ENCODE measurements around the gene LAPTM5.
A peak's percentile ranks its signal among the peaks of the same experiment; 100 is the strongest.
"Not testable (repeated sequence)": the region's sequence is repeated elsewhere in the genome, so short reads cannot be mapped to it uniquely, and the experiment has no call there.

Gene LAPTM5

DNA sequence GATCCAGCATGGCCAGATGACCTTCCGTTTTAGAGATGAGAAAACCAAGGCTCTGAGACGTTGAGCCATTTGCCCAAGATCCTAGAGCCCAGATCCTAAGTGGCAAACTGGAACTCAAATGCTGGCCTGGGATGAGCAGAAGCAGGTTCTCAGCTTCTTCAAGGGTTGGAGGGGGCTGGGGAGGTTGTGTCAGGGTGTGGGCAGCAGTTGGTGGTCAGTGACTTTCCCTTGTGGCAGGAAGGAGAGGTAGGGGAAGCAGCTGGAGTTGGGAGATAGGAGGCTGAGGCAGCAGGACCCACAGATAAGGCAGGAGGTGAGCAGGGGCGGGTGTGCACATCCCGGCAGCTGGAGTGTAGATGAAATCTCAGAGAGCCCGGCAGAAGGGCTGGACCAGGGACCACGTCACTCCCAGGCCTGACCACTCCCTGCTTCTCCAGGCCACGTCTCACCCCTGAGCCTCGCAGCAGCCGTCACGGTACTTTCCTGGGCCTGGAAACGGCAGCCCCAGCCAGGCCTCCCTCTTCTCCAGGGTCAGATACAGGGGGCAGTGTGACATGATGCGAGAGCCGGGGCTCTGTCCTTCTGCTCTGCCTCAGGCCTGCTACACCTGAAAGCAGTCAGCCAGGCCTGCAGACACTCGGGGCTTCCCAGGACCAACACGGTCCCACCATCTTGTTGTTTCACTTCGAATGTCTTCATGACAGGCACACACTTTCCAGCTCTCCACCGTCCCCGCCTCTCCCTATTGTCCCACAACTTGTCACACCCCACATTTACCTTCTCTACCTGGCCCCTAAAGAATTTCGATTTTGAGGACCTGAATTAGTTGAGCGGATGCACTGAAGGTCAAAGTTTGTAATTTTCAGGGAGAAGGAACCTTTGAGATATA lies 11.5 kb upstream of the LAPTM5 start:
- peak; percentile 41 for DNase-seq (ENCODE audit: low read depth)
- H3K4me3 ChIP-seq (ENCODE audit: low read depth, low read length), result no peak overlapping the region
- TF ChIP-seq, protein P1, sequence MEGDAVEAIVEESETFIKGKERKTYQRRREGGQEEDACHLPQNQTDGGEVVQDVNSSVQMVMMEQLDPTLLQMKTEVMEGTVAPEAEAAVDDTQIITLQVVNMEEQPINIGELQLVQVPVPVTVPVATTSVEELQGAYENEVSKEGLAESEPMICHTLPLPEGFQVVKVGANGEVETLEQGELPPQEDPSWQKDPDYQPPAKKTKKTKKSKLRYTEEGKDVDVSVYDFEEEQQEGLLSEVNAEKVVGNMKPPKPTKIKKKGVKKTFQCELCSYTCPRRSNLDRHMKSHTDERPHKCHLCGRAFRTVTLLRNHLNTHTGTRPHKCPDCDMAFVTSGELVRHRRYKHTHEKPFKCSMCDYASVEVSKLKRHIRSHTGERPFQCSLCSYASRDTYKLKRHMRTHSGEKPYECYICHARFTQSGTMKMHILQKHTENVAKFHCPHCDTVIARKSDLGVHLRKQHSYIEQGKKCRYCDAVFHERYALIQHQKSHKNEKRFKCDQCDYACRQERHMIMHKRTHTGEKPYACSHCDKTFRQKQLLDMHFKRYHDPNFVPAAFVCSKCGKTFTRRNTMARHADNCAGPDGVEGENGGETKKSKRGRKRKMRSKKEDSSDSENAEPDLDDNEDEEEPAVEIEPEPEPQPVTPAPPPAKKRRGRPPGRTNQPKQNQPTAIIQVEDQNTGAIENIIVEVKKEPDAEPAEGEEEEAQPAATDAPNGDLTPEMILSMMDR (IDR thresholded peaks at IDR 0.05; ENCODE audit: insufficient read depth, low read depth, low read length, missing control alignments), result no peak

DNA sequence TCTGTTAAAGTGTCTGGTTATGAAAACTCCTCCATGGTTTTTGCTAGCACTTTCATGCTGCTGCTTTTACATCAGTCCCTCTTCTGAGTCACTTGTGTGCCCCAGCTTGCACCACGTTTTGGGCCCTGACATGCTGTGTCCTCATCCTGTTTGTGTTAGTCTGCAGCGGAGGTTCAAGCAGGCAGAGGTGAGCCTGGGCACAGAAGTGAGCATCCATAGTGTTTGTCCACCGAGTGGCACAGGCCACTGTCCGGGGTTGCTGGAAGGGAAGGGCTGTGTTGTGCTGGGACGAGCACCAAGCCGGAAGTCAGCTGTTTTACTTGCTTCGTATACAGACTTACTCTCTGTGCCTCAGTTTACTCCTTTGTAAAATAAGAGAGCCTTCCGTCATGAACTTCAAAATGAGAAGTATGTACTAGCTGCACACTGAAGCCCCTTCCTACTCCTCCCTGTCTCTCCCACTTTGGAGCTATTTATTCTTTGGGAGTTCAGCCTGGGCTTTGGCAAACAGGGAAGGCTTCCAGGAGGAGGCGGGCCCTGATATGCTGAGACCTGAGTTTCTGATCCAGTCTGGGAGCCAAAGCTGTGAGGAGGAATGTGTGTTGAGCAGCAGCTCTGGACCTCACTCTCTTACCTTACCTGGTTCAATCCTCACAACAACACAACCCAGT lies 10.7 kb upstream of the LAPTM5 start:
- DNase-seq (ENCODE audit: low read depth), result no peak
- TF ChIP-seq, protein P1 (IDR thresholded peaks at IDR 0.05; ENCODE audit: insufficient read depth, low read depth, low read length, missing control alignments), result no peak
- H3K4me3 ChIP-seq (ENCODE audit: low read depth, low read length), result no peak overlapping the region

DNA sequence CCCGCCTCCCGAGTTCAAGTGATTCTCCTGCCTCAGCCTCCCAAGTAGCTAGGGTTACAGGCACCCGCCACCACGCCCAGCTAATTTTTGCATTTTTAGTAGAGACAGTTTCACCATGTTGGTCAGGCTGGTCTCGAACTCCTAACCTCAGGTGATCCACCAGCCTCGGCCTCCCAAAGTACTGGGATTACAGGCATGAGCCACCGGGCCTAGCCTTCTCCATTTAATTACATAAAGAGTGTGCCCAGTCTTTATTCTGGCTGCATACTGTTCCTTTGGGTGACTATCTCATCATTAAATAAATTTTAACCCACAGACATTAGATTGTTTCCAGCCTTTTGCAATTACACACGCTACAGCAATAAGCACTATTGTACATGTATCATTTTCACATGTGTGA lies 9.4 kb upstream of the LAPTM5 start:
- DNase-seq (ENCODE audit: low read depth); H3K4me3 ChIP-seq (ENCODE audit: low read depth, low read length): not testable (repeated sequence)

DNA sequence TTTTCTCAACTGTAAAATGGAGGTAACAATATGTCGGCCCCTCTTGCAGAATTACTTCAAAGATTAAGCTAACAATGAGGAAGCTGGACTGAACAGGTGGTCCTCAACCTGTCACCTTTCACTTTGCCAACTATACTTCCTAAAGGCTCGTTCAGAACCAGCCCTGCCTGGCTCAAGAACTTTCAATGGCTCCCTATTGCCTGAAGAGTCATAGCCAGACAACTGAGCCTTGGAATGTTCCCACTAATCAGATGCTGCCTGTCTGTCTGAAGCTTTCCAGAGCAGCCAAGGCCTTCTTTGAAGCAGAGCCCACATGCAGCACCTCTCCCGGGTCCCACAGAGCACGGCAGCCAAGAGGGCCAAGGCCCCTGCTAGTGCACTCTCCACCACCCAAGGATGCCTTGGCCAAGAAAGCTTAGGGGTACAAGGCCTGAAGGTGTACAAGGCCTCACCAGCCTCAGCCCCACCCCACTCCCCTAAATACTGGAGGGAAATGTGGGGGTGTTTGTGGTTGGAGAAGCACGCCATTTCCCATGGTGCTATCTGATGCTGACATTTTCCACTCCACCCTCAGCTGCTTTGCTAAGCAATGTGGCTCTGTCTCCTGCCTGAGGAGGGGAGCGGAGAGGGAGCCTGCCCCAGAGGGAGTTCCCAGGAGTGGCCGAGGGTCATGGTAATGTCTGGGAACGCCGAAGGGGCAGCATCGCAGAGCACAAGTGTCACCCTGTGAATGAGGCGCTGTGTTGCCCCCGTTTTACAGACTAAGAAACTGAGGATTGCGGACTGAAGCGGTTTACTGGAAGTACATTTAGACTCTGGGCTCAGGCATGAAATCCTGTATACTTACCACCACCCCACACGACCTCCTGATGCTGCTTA lies 8.2 kb upstream of the LAPTM5 start:
- H3K4me3 ChIP-seq (ENCODE audit: low read depth, low read length), result peak overlapping the region; percentile 19
- TF ChIP-seq, protein P1 (IDR thresholded peaks at IDR 0.05; ENCODE audit: insufficient read depth, low read depth, low read length, missing control alignments), result no peak
- DNase-seq (ENCODE audit: low read depth), result peak; percentile 53

DNA sequence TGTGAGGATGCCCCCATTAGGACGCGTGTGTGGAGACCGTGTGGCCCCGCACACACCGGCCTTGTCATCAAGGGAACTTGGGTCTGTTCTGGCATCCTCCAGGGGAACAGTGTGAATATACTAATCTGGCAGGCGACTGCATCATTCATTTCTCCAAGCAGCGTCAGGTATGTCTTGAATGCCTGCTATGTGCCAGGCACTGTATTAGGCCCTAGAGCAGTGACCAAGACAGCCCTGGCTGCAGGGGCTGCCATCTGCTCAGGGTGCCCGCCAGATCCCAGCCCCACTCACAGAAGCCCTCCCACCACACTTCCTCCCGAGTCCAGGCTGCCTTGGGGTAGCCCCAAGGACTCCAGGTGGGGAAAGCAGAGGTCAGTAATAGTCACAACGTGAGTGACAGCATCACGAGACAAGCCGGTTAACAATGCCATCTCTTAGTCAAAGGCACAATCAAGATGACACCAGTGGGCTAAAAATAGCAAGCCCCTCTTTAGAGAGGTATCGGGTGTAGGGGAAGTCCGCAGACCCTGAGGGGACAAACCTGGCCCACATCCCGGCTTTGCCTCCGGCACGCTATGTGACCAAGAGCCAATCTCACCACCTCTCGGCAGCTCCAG lies 7.5 kb upstream of the LAPTM5 start:
- DNase-seq (ENCODE audit: low read depth), result peak; percentile 95
- TF ChIP-seq, protein P1 (IDR thresholded peaks at IDR 0.05; ENCODE audit: insufficient read depth, low read depth, low read length, missing control alignments), result no peak
- H3K4me3 ChIP-seq (ENCODE audit: low read depth, low read length), result peak overlapping the region; percentile 19

DNA sequence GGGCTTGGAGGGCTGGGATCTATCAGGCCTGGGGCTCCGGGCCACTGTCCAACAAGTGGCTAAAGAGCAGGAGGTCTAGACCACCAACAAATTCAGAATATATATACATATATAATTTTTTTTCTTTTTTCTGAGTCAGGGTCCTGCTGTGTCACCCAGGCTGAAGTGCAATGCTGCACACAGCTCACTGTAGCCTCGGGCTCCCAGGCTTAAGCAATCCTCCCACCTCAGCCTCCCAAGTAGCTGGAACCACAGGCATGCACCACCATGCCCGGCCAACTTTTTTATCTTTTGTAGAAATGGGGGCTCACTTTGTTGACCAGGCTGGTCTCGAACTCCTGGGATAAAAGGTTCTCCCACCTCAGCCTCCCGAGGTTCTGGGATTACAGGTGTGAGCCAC lies 6.8 kb upstream of the LAPTM5 start:
- no peak overlapping the region for H3K4me3 ChIP-seq (ENCODE audit: low read depth, low read length)
- DNase-seq (ENCODE audit: low read depth), result no peak
- TF ChIP-seq, protein P1 (IDR thresholded peaks at IDR 0.05; ENCODE audit: insufficient read depth, low read depth, low read length, missing control alignments), result no peak

Measured in GM12865 (cell line).